Measurements from ENCODE around the gene RRP15. TPM values are rescaled to one million over a fixed set of nuclear protein-coding genes. Genes with fewer than 3 reads are reported as not detected.

RRP15 gene
- 7.8 and 10.6 TPM in 2 replicates for total RNA-seq

GRCh38 chr1:218284917-218285635 is at the start of gene RRP15:
TSS of gene RRP15 (plus strand) at chr1:218285293. CDS start at chr1:218285317, 24 bp downstream.
- H3K4me3 ChIP-seq (ENCODE audit: low read depth, low read length) = peak within 1 kb of the TSS; percentile 83
- TF ChIP-seq CTCF (IDR thresholded peaks at IDR 0.05; ENCODE audit: insufficient read depth, low read depth, low read length) = no peak
- peak; percentile 92 for DNase-seq (ENCODE audit: low read depth)

GRCh38 chr1:218242171-218242570 is 42.9 kb upstream of the RRP15 start:
- DNase-seq (ENCODE audit: low read depth) = no peak
- no peak for TF ChIP-seq CTCF (IDR thresholded peaks at IDR 0.05; ENCODE audit: insufficient read depth, low read depth, low read length)
- no peak overlapping the region for H3K4me3 ChIP-seq (ENCODE audit: low read depth, low read length)

GRCh38 chr1:218247339-218247738 is 37.8 kb upstream of the RRP15 start:
- TF ChIP-seq CTCF (IDR thresholded peaks at IDR 0.05; ENCODE audit: insufficient read depth, low read depth, low read length) = no peak
- H3K4me3 ChIP-seq (ENCODE audit: low read depth, low read length) = no peak overlapping the region
- no peak for DNase-seq (ENCODE audit: low read depth)

GRCh38 chr1:218249338-218250140 is 35.6 kb upstream of the RRP15 start:
- no peak overlapping the region for H3K4me3 ChIP-seq (ENCODE audit: low read depth, low read length)
- no peak for DNase-seq (ENCODE audit: low read depth)
- TF ChIP-seq CTCF (IDR thresholded peaks at IDR 0.05; ENCODE audit: insufficient read depth, low read depth, low read length) = no peak

- DNase-seq (ENCODE audit: low read depth) = peak; percentile 2
- peak; percentile 35 for TF ChIP-seq CTCF (IDR thresholded peaks at IDR 0.05; ENCODE audit: insufficient read depth, low read depth, low read length)
- no peak overlapping the region for H3K4me3 ChIP-seq (ENCODE audit: low read depth, low read length)
Measured at GRCh38 chr1:218250492-218250891, 34.6 kb upstream of the RRP15 start.

GRCh38 chr1:218254296-218254946 is 30.7 kb upstream of the RRP15 start:
- no peak for DNase-seq (ENCODE audit: low read depth)
- H3K4me3 ChIP-seq (ENCODE audit: low read depth, low read length) = no peak overlapping the region
- no peak for TF ChIP-seq CTCF (IDR thresholded peaks at IDR 0.05; ENCODE audit: insufficient read depth, low read depth, low read length)
